ENCODE results near the gene TRIM54. TPM values are rescaled to one million over a fixed set of nuclear protein-coding genes. Genes with fewer than 3 reads are reported as not detected.

Gene TRIM54
- total and polyA plus RNA-seq, 2 of the 4 experiments (the other 2 are of a cell fraction): 0.15 TPM; not detected in 1

DNA sequence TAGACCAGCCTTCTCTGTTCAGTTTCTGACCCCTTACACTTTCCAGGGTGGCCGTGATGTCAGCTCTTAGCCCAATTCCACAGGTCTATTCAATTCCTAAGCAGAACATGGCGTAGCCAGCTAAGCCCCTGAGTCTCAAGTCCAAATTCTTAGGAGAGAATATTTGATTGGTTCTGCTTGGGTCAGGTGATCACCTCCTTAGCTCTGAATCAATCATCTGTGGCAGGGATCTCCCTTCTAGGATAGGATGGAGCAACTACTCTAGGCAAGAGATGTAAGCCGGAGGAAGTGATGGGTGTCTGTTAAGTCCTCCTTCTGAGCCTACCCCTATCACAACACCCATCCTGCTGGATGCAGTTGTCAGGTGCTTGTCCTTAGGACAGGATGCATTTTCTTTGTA lies 15.0 kb downstream of the TRIM54 start:
- H3K36me3 ChIP-seq (ENCODE audit: control insufficient read depth, insufficient read depth, low read length): no peaks in the 10 kb centered on the region
- peaks cover 8% of the 10 kb centered on the region for H3K27me3 ChIP-seq (ENCODE audit: control insufficient read depth, insufficient read depth, low read length)
- dilution Hi-C loops (cut with HindIII; ENCODE audit: low sequenced_read_pairs, unreplicated experiment): no loop called here
- no peaks in the 10 kb centered on the region for H3K79me1 ChIP-seq (ENCODE audit: low read depth in 1 of 2, low read length in 2 of 2)
- H3K56ac ChIP-seq (ENCODE audit: extremely low read depth, insufficient read depth, low read length): no peak overlapping the region
- ATAC-seq (ENCODE audit: low read depth) (no peak), DNase-seq (no peak)
- H4K8ac ChIP-seq (ENCODE audit: low read depth in 2 of 2, low read length in 2 of 2): no peak overlapping the region
- peaks cover 7% of the 10 kb centered on the region for H3K4me1 ChIP-seq (ENCODE audit: control insufficient read depth, insufficient read depth, low read length)
- H3K23ac ChIP-seq (ENCODE audit: low read depth, low read length): no peak overlapping the region
- in situ Hi-C loops (cut with MboI; ENCODE audit: low sequenced_read_pairs): no loop called here
- H2AK9ac ChIP-seq (replicated peaks; ENCODE audit: low read depth, low read length, poor library complexity): no peak overlapping the region
- no TSS peak for BruUV-seq (replicated peaks)
- no peaks in the 10 kb centered on the region for H3K9me3 ChIP-seq (ENCODE audit: control insufficient read depth, insufficient read depth, low read length)
- peaks cover 9% of the 10 kb centered on the region for H3K9me1 ChIP-seq (ENCODE audit: insufficient read depth, low read length)
- H3K14ac ChIP-seq (replicated peaks; ENCODE audit: low read depth, low read length): no peak overlapping the region
- no peak overlapping the region for H3K18ac ChIP-seq (ENCODE audit: low read depth, low read length)
- H2BK5ac ChIP-seq (ENCODE audit: low read depth, low read length, poor library complexity, severe bottlenecking): no peak overlapping the region
- H4K20me1 ChIP-seq (ENCODE audit: insufficient read depth, low read length): no peaks in the 10 kb centered on the region; the same call in 1 of the 2 replicates
- H4K91ac ChIP-seq (ENCODE audit: insufficient read depth, low read depth, low read length): no peak overlapping the region
- no peak for TF ChIP-seq MAFK (IDR thresholded peaks at IDR 0.05; ENCODE audit: low read depth, low read length)
- no peak overlapping the region for H3K4me2 ChIP-seq (ENCODE audit: low read depth, low read length)
- no peak overlapping the region for H2BK120ac ChIP-seq (ENCODE audit: low read depth, low read length)
- POLR2A ChIA-PET (ENCODE audit: unreplicated experiment): no interaction called here
- no peak overlapping the region for H3K4ac ChIP-seq (ENCODE audit: low read depth, low read length)
- WGBS, 2 experiments (ENCODE audit: extremely low coverage in 2 of 2, insufficient read length in 1 of 2): no CpG with 5 or more reads among the region's 3 CpGs
- CTCF ChIA-PET: interaction anchor here (1.7 kb wide), 1 partner anchor 18 kb away, joined by 6 read pairs; no protein-coding TSS in a partner anchor
- H2BK15ac ChIP-seq (ENCODE audit: low read depth, low read length): no peak overlapping the region
- intact Hi-C loops (cut with micrococcal nuclease): no loop called here
- H2AFZ ChIP-seq (replicated peaks; ENCODE audit: low read length, poor library complexity): no peak overlapping the region
- H2BK20ac ChIP-seq (ENCODE audit: low read depth, low read length): no peak overlapping the region
- H2AK5ac ChIP-seq (ENCODE audit: low read depth, low read length): no peak overlapping the region
- no peak overlapping the region for H3K27ac ChIP-seq (ENCODE audit: insufficient read depth, low read length)
- H4K5ac ChIP-seq (ENCODE audit: low read depth, low read length): no peak overlapping the region
- H3K4me3 ChIP-seq (ENCODE audit: insufficient read depth, low read depth, low read length): no peak overlapping the region
- no peak overlapping the region for H3K9ac ChIP-seq (ENCODE audit: low read depth, low read length)

All from IMR-90 (cell line).